Tibial nerve (tissue), 4 donors: ENCODE measurements around the gene MAGI2. TPM values are rescaled to one million over a fixed set of nuclear protein-coding genes. Genes with fewer than 3 reads are reported as not detected.
"Not testable (repeated sequence)": the region's sequence is repeated elsewhere in the genome, so short reads cannot be mapped to it uniquely, and the experiment has no call there.

Source experiments
- DNase-seq, 2 donors: peaks; one replicate each; pipeline ENCODE4 v3.0.0-alpha.2; 2019; ENCODE audit warnings: low spot score in 2 of 2
- H3K27ac ChIP-seq, 4 donors: fragments of 200-600 bp; sonication (generic) in 3 of 4; one replicate each; pipeline ENCODE4 v1.5.1; 2017 to 2019; ENCODE audit warnings: mild to moderate bottlenecking in 1 of 4
- H3K27me3 ChIP-seq, 2 donors: fragments of 200-600 bp; sonication (generic) in 1 of 2; one replicate each; pipeline versions ENCODE4 v1.5.1 to v1.6.0; 2017 to 2019
- H3K36me3 ChIP-seq, 3 donors: fragments of 200-600 bp; sonication (generic); one replicate each; pipeline ENCODE4 v1.5.1; 2018 to 2019
- H3K4me1 ChIP-seq, 4 donors: fragments of 200-600 bp; sonication (generic) in 3 of 4; one replicate each; pipeline ENCODE4 v1.5.1; 2017 to 2019
- H3K4me3 ChIP-seq, 4 donors: fragments of 200-600 bp; sonication (generic) in 3 of 4; one replicate each; pipeline ENCODE4 v1.5.1; 2017 to 2019; ENCODE audit warnings: mild to moderate bottlenecking in 1 of 4, moderate library complexity in 1 of 4
- H3K9me3 ChIP-seq, 4 donors: fragments of 200-600 bp; sonication (generic) in 3 of 4; one replicate each; pipeline ENCODE4 v1.5.1; 2017 to 2019
- CTCF ChIP-seq, 5 experiments: fragments of 200-600 bp in 3 of 5; fragments of 450-650 bp in 2 of 5; sonication (generic) in 3 of 5; IDR thresholded peaks; one replicate each; pipeline ENCODE4 v1.5.1; 2016 to 2019; ENCODE audit warnings: antibody characterized with exemption in 5 of 5, mild to moderate bottlenecking in 3 of 5, moderate library complexity in 2 of 5
- EP300 ChIP-seq, 2 donors: sonication (generic); formaldehyde crosslinking; IDR thresholded peaks; one replicate each; pipeline ENCODE4 v1.6.1; 2017; ENCODE audit warnings: antibody characterized with exemption in 2 of 2, mild to moderate bottlenecking in 1 of 2
- POLR2A ChIP-seq, 2 donors: fragments of 450-650 bp; IDR thresholded peaks; one replicate each; pipeline ENCODE4 v1.6.1; 2017; ENCODE audit warnings: antibody characterized with exemption in 2 of 2, mild to moderate bottlenecking in 2 of 2, moderate library complexity in 2 of 2
- WGBS, 2 donors: methylation state at CpG; one replicate each; pipeline ENCODE4 v1.1.5; 2018; 5-methylcytosine and 5-hydroxymethylcytosine counted together
- total RNA-seq, 4 donors: library from RNA; depleted of rRNA; stranded (reverse); fragments of >200 nt; gene quantifications; one replicate each; pipeline ENCODE4 v1.1.0, GENCODE V29; 2016

Gene MAGI2
- total RNA-seq, 4 donors from 2014 or later = 33.6 to 58.2 (median 55.6) TPM

GRCh38 chr7:78521961-78522360, 931.5 kb downstream of the MAGI2 start:
- 83 to 94% methylated on average over 3 of the region's 3 CpGs for WGBS, 2 donors

GRCh38 chr7:78516450-78516849, 937.0 kb downstream of the MAGI2 start:
- Histone ChIP-seq H3K4me3 (no peak overlapping the region), H3K27me3 (no peaks in the 10 kb centered on the region), H3K4me1 (no peaks in the 10 kb centered on the region), H3K36me3 (no peaks in the 10 kb centered on the region), H3K27ac (no peak overlapping the region), H3K9me3 (no peaks in the 10 kb centered on the region)
- no peak for DNase-seq
- 63 to 81% methylated on average over 2 of the region's 2 CpGs for WGBS, 2 donors
- TF ChIP-seq EP300 (IDR thresholded peaks at IDR 0.05) (no peak), POLR2A (IDR thresholded peaks at IDR 0.05) (no peak), CTCF (IDR thresholded peaks at IDR 0.05) (no peak)

More at GRCh38 chr7:78521961-78522360, 931.5 kb downstream of the MAGI2 start:
- no peaks in the 10 kb centered on the region for H3K9me3 ChIP-seq
- no peak for DNase-seq
- H3K36me3 ChIP-seq = no peaks in the 10 kb centered on the region
- no peaks in the 10 kb centered on the region for H3K4me1 ChIP-seq
- no peaks in the 10 kb centered on the region for H3K27me3 ChIP-seq
- no peak overlapping the region for H3K27ac ChIP-seq
- H3K4me3 ChIP-seq = no peak overlapping the region
- no peak for TF ChIP-seq CTCF (IDR thresholded peaks at IDR 0.05)
- no peak for TF ChIP-seq POLR2A (IDR thresholded peaks at IDR 0.05)
- TF ChIP-seq EP300 (IDR thresholded peaks at IDR 0.05) = no peak

GRCh38 chr7:78514634-78515033, 938.8 kb downstream of the MAGI2 start:
- no peak overlapping the region for H3K4me3 ChIP-seq
- H3K4me1 ChIP-seq = no peaks in the 10 kb centered on the region
- TF ChIP-seq EP300 (IDR thresholded peaks at IDR 0.05) = no peak
- TF ChIP-seq POLR2A (IDR thresholded peaks at IDR 0.05) = no peak
- no peak for TF ChIP-seq CTCF (IDR thresholded peaks at IDR 0.05)
- 59 to 67% methylated on average over 6 of the region's 6 CpGs for WGBS, 2 donors
- no peaks in the 10 kb centered on the region for H3K27me3 ChIP-seq
- H3K27ac ChIP-seq = no peak overlapping the region
- H3K36me3 ChIP-seq = no peaks in the 10 kb centered on the region
- no peak for DNase-seq
- no peaks in the 10 kb centered on the region for H3K9me3 ChIP-seq

GRCh38 chr7:78510580-78511188, 942.8 kb downstream of the MAGI2 start:
- Histone ChIP-seq H3K9me3 (no peaks in the 10 kb centered on the region), H3K4me1 (no peaks in the 10 kb centered on the region), H3K27ac (no peak overlapping the region), H3K4me3 (no peak overlapping the region), H3K36me3 (no peaks in the 10 kb centered on the region), H3K27me3 (no peaks in the 10 kb centered on the region)
- DNase-seq = no peak
- 2 to 3% methylated on average over 2 of the region's 2 CpGs for WGBS, 2 donors
- TF ChIP-seq POLR2A (IDR thresholded peaks at IDR 0.05) = no peak
- peak; percentile 21 to 54 (median 47) for TF ChIP-seq CTCF (IDR thresholded peaks at IDR 0.05)

- not testable (repeated sequence) for H3K36me3 ChIP-seq, H3K4me1 ChIP-seq, DNase-seq, H3K27me3 ChIP-seq, H3K27ac ChIP-seq, H3K9me3 ChIP-seq, H3K4me3 ChIP-seq
- WGBS, 2 donors = 78 to 92% methylated on average over 2 of the region's 2 CpGs
Measured at GRCh38 chr7:78503301-78503700, 950.2 kb downstream of the MAGI2 start.

GRCh38 chr7:78501064-78501463, 952.4 kb downstream of the MAGI2 start:
- WGBS, 2 donors = 86 to 93% methylated on average over 2 of the region's 2 CpGs
- no peaks in the 10 kb centered on the region for H3K36me3 ChIP-seq
- DNase-seq = no peak
- TF ChIP-seq EP300 (IDR thresholded peaks at IDR 0.05) (no peak), POLR2A (IDR thresholded peaks at IDR 0.05) (no peak), CTCF (IDR thresholded peaks at IDR 0.05) (no peak)
- no peaks in the 10 kb centered on the region for H3K27me3 ChIP-seq
- no peak overlapping the region for H3K27ac ChIP-seq
- H3K9me3 ChIP-seq = no peaks in the 10 kb centered on the region
- H3K4me1 ChIP-seq = no peaks in the 10 kb centered on the region
- H3K4me3 ChIP-seq = no peak overlapping the region
